H1 (cell line): ENCODE results near the gene SAFB2. TPM values are rescaled to one million over a fixed set of nuclear protein-coding genes. Genes with fewer than 3 reads are reported as not detected.

Experiments used
- CTCF ChIA-PET: fragments of 300-600 bp; sonication (Branson Sonifier 250); formaldehyde crosslinking; loops from one replicate; lab custom pipeline; 2021; ENCODE audit not compliant: partially characterized antibody; lab: Charles Lee
- POLR2A ChIA-PET: fragments of 300-600 bp; sonication (Branson Sonifier 250); formaldehyde crosslinking; loops from one replicate; lab custom pipeline; 2021; ENCODE audit warnings: inconsistent platforms; ENCODE audit not compliant: partially characterized antibody; lab: Charles Lee
- DNase-seq, 2 experiments: peaks; one replicate each; pipeline versions ENCODE4 v3.0.0 to v3.0.0-alpha.2; 2010 to 2022; ENCODE audit warnings: low spot score in 2 of 2, low read depth in 1 of 2, mixed read lengths in 1 of 2
- FAIRE-seq: peaks from 2 replicates; lab custom pipeline; 2011; peaks lifted over from hg19 to GRCh38; lab: Jason Lieb, UNC
- H2AFZ ChIP-seq: 2 replicates; pipeline ENCODE4 v1.8.1; 2012; ENCODE audit warnings: low read length, inconsistent platforms
- H2AK5ac ChIP-seq: 2 replicates; pipeline ENCODE4 v1.6.1; 2013; ENCODE audit warnings: low read depth, low read length
- H2BK120ac ChIP-seq: replicated peaks from 2 replicates; pipeline ENCODE3; 2013; ENCODE audit warnings: low read depth, low read length, inconsistent platforms
- H2BK12ac ChIP-seq: 2 replicates; pipeline ENCODE4 v1.6.1; 2013; ENCODE audit warnings: low read depth, low read length
- H2BK15ac ChIP-seq: 2 replicates; pipeline ENCODE4 v1.6.1; 2013; ENCODE audit warnings: low read length
- H2BK20ac ChIP-seq: 2 replicates; pipeline ENCODE4 v1.6.1; 2013; ENCODE audit warnings: low read length
- H2BK5ac ChIP-seq: 2 replicates; pipeline ENCODE4 v1.6.1; 2013; ENCODE audit warnings: low read depth, low read length
- H3K14ac ChIP-seq: 2 replicates; pipeline ENCODE4 v1.6.1; 2013; ENCODE audit warnings: inconsistent platforms; ENCODE audit not compliant: insufficient read length
- H3K18ac ChIP-seq: 2 replicates; pipeline ENCODE4 v1.6.1; 2013; ENCODE audit warnings: low read length; ENCODE audit errors: extremely low read depth
- H3K23ac ChIP-seq: 2 replicates; pipeline ENCODE4 v1.6.1; 2013; ENCODE audit warnings: inconsistent platforms; ENCODE audit not compliant: insufficient read length
- H3K23me2 ChIP-seq: 2 replicates; pipeline ENCODE4 v1.6.1; 2013; ENCODE audit warnings: low read depth, low read length
- H3K27ac ChIP-seq: 2 replicates; pipeline ENCODE4 v1.6.1; 2011; ENCODE audit warnings: low read depth, low read length, inconsistent platforms
- H3K27me3 ChIP-seq, 4 experiments: replicated peaks in 1 of 4; 1 replicate in 1 of 4; 2 replicates in 3 of 4; pipeline versions ENCODE4 v1.6.1 to v1.8.1; 2011 to 2013; ENCODE audit warnings: low read length in 3 of 4, mild to moderate bottlenecking in 3 of 4, inconsistent platforms in 2 of 4, mixed read lengths in 2 of 4, moderate library complexity in 1 of 4; ENCODE audit not compliant: control insufficient read depth in 3 of 4, insufficient read depth in 3 of 4; ENCODE audit errors: extremely low read depth in 1 of 4
- H3K36me3 ChIP-seq, 4 experiments: 2 replicates each; pipeline versions ENCODE4 v1.6.1 to v1.8.1; 2011 to 2013; ENCODE audit warnings: mild to moderate bottlenecking in 4 of 4, low read length in 3 of 4, moderate library complexity in 2 of 4, control low read depth in 1 of 4, inconsistent platforms in 1 of 4; ENCODE audit not compliant: insufficient read depth in 4 of 4, control insufficient read depth in 2 of 4
- H3K4ac ChIP-seq: replicated peaks from 2 replicates; pipeline ENCODE3; 2013; ENCODE audit warnings: low read length, low read depth, mixed read lengths, inconsistent platforms; ENCODE audit not compliant: insufficient read length
- H3K4me1 ChIP-seq, 4 experiments: replicated peaks in 1 of 4; 1 replicate in 1 of 4; 2 replicates in 3 of 4; pipeline versions ENCODE4 v1.6.1 to v1.8.1; 2011 to 2013; ENCODE audit warnings: low read length in 3 of 4, inconsistent platforms in 2 of 4, mixed read lengths in 1 of 4; ENCODE audit not compliant: insufficient read depth in 4 of 4, control insufficient read depth in 3 of 4
- H3K4me2 ChIP-seq, 2 experiments: 2 replicates each; pipeline versions ENCODE4 v1.6.1 to v1.8.1; 2011 to 2013; ENCODE audit warnings: low read depth in 2 of 2, low read length in 2 of 2, control low read depth in 1 of 2, inconsistent platforms in 1 of 2, mild to moderate bottlenecking in 1 of 2; ENCODE audit not compliant: insufficient read depth in 1 of 2
- H3K4me3 ChIP-seq, 4 experiments: fragments of 200-600, 300-600 bp in 1 of 4; sonication (generic), shearing (Covaris generic), sonication (Bioruptor Twin) in 1 of 4; 2 replicates each; pipeline versions ENCODE4 v1.5.1 to v1.8.1; 2011 to 2016; ENCODE audit warnings: low read length in 4 of 4, low read depth in 3 of 4, control low read depth in 2 of 4, inconsistent platforms in 2 of 4, mild to moderate bottlenecking in 2 of 4, mixed read lengths in 1 of 4, moderate library complexity in 1 of 4; ENCODE audit not compliant: insufficient read depth in 2 of 4; ENCODE audit errors: extremely low read depth in 1 of 4
- H3K56ac ChIP-seq: replicated peaks from 2 replicates; pipeline ENCODE3; 2013; ENCODE audit warnings: low read depth, mild to moderate bottlenecking, mixed read lengths, low read length, inconsistent platforms; ENCODE audit not compliant: insufficient read length
- H3K79me1 ChIP-seq: 2 replicates; pipeline ENCODE4 v1.6.1; 2013; ENCODE audit warnings: low read depth, low read length, control low read depth
- H3K79me2 ChIP-seq, 2 experiments: 2 replicates each; pipeline versions ENCODE4 v1.6.1 to v1.8.1; 2012 to 2013; ENCODE audit warnings: low read length in 2 of 2, mild to moderate bottlenecking in 2 of 2, inconsistent platforms in 1 of 2; ENCODE audit not compliant: insufficient read depth in 2 of 2, control insufficient read depth in 1 of 2
- H3K9ac ChIP-seq, 4 experiments: replicated peaks in 1 of 4; 1 replicate in 1 of 4; 2 replicates in 3 of 4; pipeline versions ENCODE4 v1.6.1 to v1.8.1; 2011 to 2013; ENCODE audit warnings: low read depth in 3 of 4, low read length in 3 of 4, control low read depth in 2 of 4, mild to moderate bottlenecking in 2 of 4, moderate library complexity in 2 of 4, inconsistent platforms in 1 of 4; ENCODE audit errors: extremely low read depth in 1 of 4
- H3K9me3 ChIP-seq, 2 experiments: 2 replicates each; pipeline versions ENCODE4 v1.6.1 to v1.8.1; 2012 to 2013; ENCODE audit warnings: mild to moderate bottlenecking in 2 of 2, moderate library complexity in 2 of 2, control low read depth in 1 of 2, inconsistent platforms in 1 of 2, low read depth in 1 of 2, low read length in 1 of 2, mixed read lengths in 1 of 2; ENCODE audit not compliant: insufficient read depth in 2 of 2
- H4K20me1 ChIP-seq, 2 experiments: replicated peaks in 1 of 2; 2 replicates each; pipeline versions ENCODE3 to v1.8.1; 2011 to 2013; ENCODE audit warnings: inconsistent platforms in 2 of 2, low read length in 2 of 2, mild to moderate bottlenecking in 1 of 2; ENCODE audit not compliant: insufficient read depth in 2 of 2, control insufficient read depth in 1 of 2
- H4K5ac ChIP-seq: 2 replicates; pipeline ENCODE4 v1.6.1; 2013; ENCODE audit warnings: low read length, low read depth, mixed read lengths, inconsistent platforms; ENCODE audit not compliant: insufficient read length
- H4K8ac ChIP-seq: 2 replicates; pipeline ENCODE4 v1.8.0; 2013; ENCODE audit warnings: mild to moderate bottlenecking, moderate library complexity, low read length, inconsistent platforms; ENCODE audit not compliant: insufficient read depth; ENCODE audit errors: extremely low read depth
- H4K91ac ChIP-seq: replicated peaks from 2 replicates; pipeline ENCODE3; 2013; ENCODE audit warnings: low read length, mixed read lengths, inconsistent platforms; ENCODE audit not compliant: insufficient read length
- HDAC2 ChIP-seq, 2 experiments: fragments of 300-600 bp in 1 of 2; sonication (generic) in 1 of 2; IDR thresholded peaks; 2 replicates each; pipeline ENCODE4 v1.6.1; 2011 to 2012; ENCODE audit warnings: low read depth in 2 of 2, low read length in 2 of 2, mild to moderate bottlenecking in 2 of 2, moderate library complexity in 2 of 2, borderline replicate concordance in 1 of 2, inconsistent platforms in 1 of 2
- TAF7 ChIP-seq: optimal IDR thresholded peaks from 2 replicates; pipeline ENCODE3; 2011; ENCODE audit warnings: low read depth, mild to moderate bottlenecking, inconsistent platforms, low read length, moderate library complexity, borderline replicate concordance
- WGBS, 2 experiments: shearing (Covaris generic) in 1 of 2; methylation state at CpG; one replicate each; pipeline versions ENCODE4 v1.1.6 to v1.1.7; 2013 to 2015; ENCODE audit warnings: low lambda C conversion rate in 2 of 2, mixed read lengths in 2 of 2, inconsistent platforms in 1 of 2, low coverage in 1 of 2, missing lambda C conversion rate in 1 of 2; ENCODE audit not compliant: insufficient replicate concordance in 2 of 2, insufficient coverage in 1 of 2, insufficient read length in 1 of 2; ENCODE audit errors: extremely low coverage in 1 of 2, missing lambda C conversion rate in 1 of 2; 5-methylcytosine and 5-hydroxymethylcytosine counted together
- polyA plus RNA-seq, 7 experiments: library from polyadenylated mRNA; depleted of rRNA in 3 of 7; stranded (reverse) in 5 of 7; unstranded in 2 of 7; fragments of >200 nt in 5 of 7; fragments of 200-250 nt in 2 of 7; gene quantifications; 1 replicate in 5 of 7; 2 replicates in 1 of 7; 4 replicates in 1 of 7; pipeline versions ENCODE4 v1.2.1 to v1.2.3, GENCODE V29; 2011 to 2013; ENCODE audit warnings: missing spikeins in 2 of 7, mixed read lengths in 2 of 7
- total RNA-seq: library from RNA; stranded (reverse); fragmentation: NEBNext Ultra II Directional; extraction: Animal tissue kit (Norgen Biotek cat#: 25700); gene quantifications from 2 replicates; pipeline ENCODE4 v1.2.1, GENCODE V29; 2021

The SAFB2 gene
- total and polyA plus RNA-seq, 2 of the 8 experiments (the other 6 are each of a cell fraction or from before 2014, with no cell fraction given) = 14.8 to 63.8 TPM

- POLR2A ChIA-PET = interaction anchor here (1.3 to 3.8 kb wide), 4 partner anchors 16 to 99 kb away, joined by 3 to 18 read pairs (median 8); partner anchors contain the start of genes CATSPERD and LONP1
- H2AK5ac ChIP-seq = no peak overlapping the region
- CTCF ChIA-PET = interaction anchor here (1.5 to 2.7 kb wide), 2 partner anchors 24 to 70 kb away, joined by 3 to 8 read pairs; partner anchors contain the start of gene RPL36
- H3K14ac ChIP-seq = no peak overlapping the region
- no peak overlapping the region for H2AFZ ChIP-seq
- FAIRE-seq (no peak), DNase-seq (no peak)
- H4K91ac ChIP-seq = no peak overlapping the region
- no peak overlapping the region for H2BK12ac ChIP-seq
- peaks cover 11% of the 10 kb centered on the region for H3K23me2 ChIP-seq
- peaks cover 2 to 11% (median 4%) of the 10 kb centered on the region in 4 experiments; a peak in 4 of 7 replicates for H3K4me1 ChIP-seq
- WGBS, 2 experiments = 94% methylated on average over 3 of the region's 3 CpGs; no CpG with 5 or more reads in 1 of the 2 experiments
- no peak overlapping the region for H2BK120ac ChIP-seq
- H3K56ac ChIP-seq = no peak overlapping the region
- H2BK5ac ChIP-seq = no peak overlapping the region
- no peak overlapping the region for H3K23ac ChIP-seq
- no peak overlapping the region for H3K4ac ChIP-seq
- peaks cover 37 to 72% of the 10 kb centered on the region in 2 experiments for H3K79me2 ChIP-seq
- no peak overlapping the region for H3K4me2 ChIP-seq
- no peak overlapping the region for H4K8ac ChIP-seq
- H2BK20ac ChIP-seq = no peak overlapping the region
- H3K36me3 ChIP-seq = peaks cover 12 to 47% (median 35%) of the 10 kb centered on the region in 4 experiments
- H3K27ac ChIP-seq = no peak overlapping the region
- no peaks in the 10 kb centered on the region for H3K27me3 ChIP-seq
- H3K9ac ChIP-seq = no peak overlapping the region
- H4K5ac ChIP-seq = no peak overlapping the region
- no peak overlapping the region for H3K4me3 ChIP-seq
- H4K20me1 ChIP-seq = peaks cover 2 to 11% of the 10 kb centered on the region in 2 experiments
- TF ChIP-seq HDAC2 (IDR thresholded peaks at IDR 0.05; ENCODE audit: borderline replicate concordance in 1 of 2, low read depth in 2 of 2, low read length in 2 of 2) (no peak), TAF7 (no peak)
- no peak overlapping the region for H2BK15ac ChIP-seq
- H3K18ac ChIP-seq = no peak overlapping the region
- peaks cover 12% of the 10 kb centered on the region for H3K79me1 ChIP-seq
- H3K9me3 ChIP-seq = no peaks in the 10 kb centered on the region
Observed at GRCh38 chr19:5619946-5620345, 2.6 kb downstream of the SAFB2 start.
